ENCODE results near the gene DNM3. TPM values are rescaled to one million over a fixed set of nuclear protein-coding genes. Genes with fewer than 3 reads are reported as not detected.

The DNM3 gene
- total and polyA plus RNA-seq, 12 donors: 7.2 to 78.6 (median 18.4) TPM

GRCh38 chr1:172399756-172400721 lies 558.7 kb downstream of the DNM3 start:
- Histone ChIP-seq H3K4me1 (replicated peaks in 1 of 2) (peaks cover 14 to 35% of the 10 kb centered on the region in 2 donors), H3K4me3 (no peak overlapping the region), H3K27ac (peak overlapping the region in 1 of 5 donors; percentile 61), H3K27me3 (no peaks in the 10 kb centered on the region), H3K9me3 (replicated peaks in 1 of 3) (no peaks in the 10 kb centered on the region), H3K36me3 (replicated peaks in 1 of 2) (no peaks in the 10 kb centered on the region)
- WGBS, 4 donors: 72 to 84% (median 80%) methylated on average over 6 of the region's 6 CpGs
- intact Hi-C loops (cut with DNase I): loop anchor here (10.0 kb wide), 3 partner anchors 115 to 405 kb away; no protein-coding TSS in a partner anchor
- no peak for DNase-seq
- TF ChIP-seq CTCF (IDR thresholded peaks at IDR 0.05) (no peak), POLR2A (IDR thresholded peaks at IDR 0.05) (no peak)

- Histone ChIP-seq H3K27ac (no peak overlapping the region), H3K36me3 (replicated peaks in 1 of 2) (no peaks in the 10 kb centered on the region), H3K9me3 (replicated peaks in 1 of 3) (no peaks in the 10 kb centered on the region), H3K27me3 (no peaks in the 10 kb centered on the region), H3K4me1 (replicated peaks in 1 of 2) (peaks cover 14 to 35% of the 10 kb centered on the region in 2 donors), H3K4me3 (no peak overlapping the region)
- DNase-seq: no peak
- WGBS, 4 donors: 60 to 88% (median 74%) methylated on average over 1 of the region's 1 CpG
- no peak for TF ChIP-seq POLR2A (IDR thresholded peaks at IDR 0.05)
- TF ChIP-seq CTCF (IDR thresholded peaks at IDR 0.05): no peak
- intact Hi-C loops (cut with DNase I): loop anchor here (10.0 kb wide), 2 partner anchors 396 to 406 kb away; no protein-coding TSS in a partner anchor
Measured at GRCh38 chr1:172400722-172401105, 559.4 kb downstream of the DNM3 start.

GRCh38 chr1:172401477-172401876 lies 560.2 kb downstream of the DNM3 start:
- Histone ChIP-seq H3K4me1 (replicated peaks in 1 of 2) (peaks cover 14 to 35% of the 10 kb centered on the region in 2 donors), H3K9me3 (replicated peaks in 1 of 3) (no peaks in the 10 kb centered on the region), H3K4me3 (no peak overlapping the region), H3K27me3 (no peaks in the 10 kb centered on the region), H3K27ac (no peak overlapping the region), H3K36me3 (replicated peaks in 1 of 2) (no peaks in the 10 kb centered on the region)
- no peak for DNase-seq
- intact Hi-C loops (cut with DNase I): loop anchor here (10.0 kb wide), 2 partner anchors 397 to 407 kb away; no protein-coding TSS in a partner anchor
- TF ChIP-seq POLR2A (IDR thresholded peaks at IDR 0.05) (no peak), CTCF (IDR thresholded peaks at IDR 0.05) (no peak)

GRCh38 chr1:172401892-172402291 lies 560.6 kb downstream of the DNM3 start:
- Histone ChIP-seq H3K27ac (no peak overlapping the region), H3K4me3 (no peak overlapping the region), H3K27me3 (no peaks in the 10 kb centered on the region), H3K9me3 (replicated peaks in 1 of 3) (no peaks in the 10 kb centered on the region), H3K36me3 (replicated peaks in 1 of 2) (no peaks in the 10 kb centered on the region), H3K4me1 (replicated peaks in 1 of 2) (peaks cover 14 to 31% of the 10 kb centered on the region in 2 donors)
- WGBS, 4 donors: 87 to 94% (median 89%) methylated on average over 5 of the region's 5 CpGs
- intact Hi-C loops (cut with DNase I): loop anchor here (10.0 kb wide), 2 partner anchors 397 to 407 kb away; no protein-coding TSS in a partner anchor
- no peak for DNase-seq
- TF ChIP-seq CTCF (IDR thresholded peaks at IDR 0.05) (no peak), POLR2A (IDR thresholded peaks at IDR 0.05) (no peak)

All from adrenal gland (tissue), 12 donors.